GM12872 (cell line): ENCODE data around the gene MDC1.
A peak's percentile ranks its signal among the peaks of the same experiment; 100 is the strongest.

Experiments
- TF ChIP-seq, protein P1 (sequence below): IDR thresholded peaks from 3 replicates; pipeline ENCODE4 v1.5.1; 2011; ENCODE audit warnings: low read depth, mild to moderate bottlenecking, low read length, moderate library complexity; ENCODE audit not compliant: insufficient read depth

Gene MDC1

DNA sequence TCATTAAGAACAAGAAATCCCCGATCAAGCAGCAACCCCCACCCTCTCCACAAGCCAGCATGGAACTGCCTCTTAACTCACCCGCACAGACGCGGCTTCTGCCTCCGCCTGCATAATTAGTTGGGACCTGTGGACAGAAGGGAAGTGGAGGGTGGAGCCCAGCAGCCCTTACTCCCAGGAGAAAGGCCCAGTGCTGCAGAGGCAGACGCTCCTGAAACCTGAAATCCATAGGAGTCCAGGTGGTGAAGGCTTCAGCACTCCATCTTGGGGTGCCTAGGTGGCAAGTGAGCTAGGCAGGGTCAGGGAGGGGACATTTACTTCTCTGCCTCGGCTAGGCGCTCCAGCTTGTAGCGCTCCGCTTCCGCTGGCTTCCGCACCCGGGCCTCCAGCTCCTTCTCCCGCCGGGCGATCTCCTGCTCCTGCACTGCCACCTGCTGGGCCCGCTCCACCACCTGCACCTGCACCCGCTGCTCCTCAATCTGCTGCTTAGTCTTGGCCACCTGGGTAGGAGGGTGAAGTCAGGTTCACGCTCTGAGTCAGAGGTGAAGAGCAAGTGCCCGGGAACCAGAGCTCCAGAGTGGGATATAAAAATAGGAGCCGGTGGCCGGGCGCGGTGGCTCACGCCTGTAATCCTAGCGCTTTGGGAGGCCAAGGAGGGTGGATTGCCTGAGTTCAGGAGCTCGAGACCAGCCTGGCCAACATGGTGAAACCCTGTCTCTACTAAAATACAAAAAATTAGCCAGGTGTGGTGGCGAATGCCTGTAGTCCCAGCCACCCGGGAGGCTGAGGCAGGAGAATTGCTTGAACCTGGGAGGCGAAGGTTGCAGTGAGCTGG lies 13.7 kb upstream of the MDC1 start:
- TF ChIP-seq, protein P1, sequence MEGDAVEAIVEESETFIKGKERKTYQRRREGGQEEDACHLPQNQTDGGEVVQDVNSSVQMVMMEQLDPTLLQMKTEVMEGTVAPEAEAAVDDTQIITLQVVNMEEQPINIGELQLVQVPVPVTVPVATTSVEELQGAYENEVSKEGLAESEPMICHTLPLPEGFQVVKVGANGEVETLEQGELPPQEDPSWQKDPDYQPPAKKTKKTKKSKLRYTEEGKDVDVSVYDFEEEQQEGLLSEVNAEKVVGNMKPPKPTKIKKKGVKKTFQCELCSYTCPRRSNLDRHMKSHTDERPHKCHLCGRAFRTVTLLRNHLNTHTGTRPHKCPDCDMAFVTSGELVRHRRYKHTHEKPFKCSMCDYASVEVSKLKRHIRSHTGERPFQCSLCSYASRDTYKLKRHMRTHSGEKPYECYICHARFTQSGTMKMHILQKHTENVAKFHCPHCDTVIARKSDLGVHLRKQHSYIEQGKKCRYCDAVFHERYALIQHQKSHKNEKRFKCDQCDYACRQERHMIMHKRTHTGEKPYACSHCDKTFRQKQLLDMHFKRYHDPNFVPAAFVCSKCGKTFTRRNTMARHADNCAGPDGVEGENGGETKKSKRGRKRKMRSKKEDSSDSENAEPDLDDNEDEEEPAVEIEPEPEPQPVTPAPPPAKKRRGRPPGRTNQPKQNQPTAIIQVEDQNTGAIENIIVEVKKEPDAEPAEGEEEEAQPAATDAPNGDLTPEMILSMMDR, result peak; percentile 82

DNA sequence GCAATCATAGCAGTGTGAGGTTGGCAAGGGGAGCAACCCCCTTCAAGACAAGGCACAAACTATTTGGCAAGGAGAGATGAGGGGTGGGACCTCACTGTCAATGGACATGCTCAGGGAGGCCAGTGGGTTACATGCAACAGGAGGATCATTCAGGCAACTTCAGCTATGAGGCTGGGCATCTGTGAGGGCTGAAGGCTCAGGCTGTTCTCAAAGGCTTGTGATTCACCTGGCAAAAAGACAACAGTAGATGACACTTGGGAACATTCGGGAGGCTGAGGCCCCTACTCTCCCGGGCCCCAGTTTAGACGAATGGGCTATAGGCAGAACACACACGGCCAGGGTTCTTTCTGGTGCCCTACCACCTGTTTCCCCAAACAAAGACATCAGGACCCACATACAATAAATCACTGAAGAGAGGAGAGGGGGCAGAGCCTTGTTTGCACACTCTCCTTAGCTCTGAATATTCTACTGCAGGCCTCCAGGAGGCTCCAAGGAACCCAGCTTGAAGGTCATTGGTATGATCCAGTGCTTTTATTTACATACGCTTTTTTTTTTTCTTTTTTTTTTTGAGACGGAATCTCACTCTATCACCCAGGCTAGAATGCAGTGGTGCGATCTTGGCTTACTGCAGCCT lies 11.0 kb upstream of the MDC1 start:
- TF ChIP-seq, protein P1, result no peak

DNA sequence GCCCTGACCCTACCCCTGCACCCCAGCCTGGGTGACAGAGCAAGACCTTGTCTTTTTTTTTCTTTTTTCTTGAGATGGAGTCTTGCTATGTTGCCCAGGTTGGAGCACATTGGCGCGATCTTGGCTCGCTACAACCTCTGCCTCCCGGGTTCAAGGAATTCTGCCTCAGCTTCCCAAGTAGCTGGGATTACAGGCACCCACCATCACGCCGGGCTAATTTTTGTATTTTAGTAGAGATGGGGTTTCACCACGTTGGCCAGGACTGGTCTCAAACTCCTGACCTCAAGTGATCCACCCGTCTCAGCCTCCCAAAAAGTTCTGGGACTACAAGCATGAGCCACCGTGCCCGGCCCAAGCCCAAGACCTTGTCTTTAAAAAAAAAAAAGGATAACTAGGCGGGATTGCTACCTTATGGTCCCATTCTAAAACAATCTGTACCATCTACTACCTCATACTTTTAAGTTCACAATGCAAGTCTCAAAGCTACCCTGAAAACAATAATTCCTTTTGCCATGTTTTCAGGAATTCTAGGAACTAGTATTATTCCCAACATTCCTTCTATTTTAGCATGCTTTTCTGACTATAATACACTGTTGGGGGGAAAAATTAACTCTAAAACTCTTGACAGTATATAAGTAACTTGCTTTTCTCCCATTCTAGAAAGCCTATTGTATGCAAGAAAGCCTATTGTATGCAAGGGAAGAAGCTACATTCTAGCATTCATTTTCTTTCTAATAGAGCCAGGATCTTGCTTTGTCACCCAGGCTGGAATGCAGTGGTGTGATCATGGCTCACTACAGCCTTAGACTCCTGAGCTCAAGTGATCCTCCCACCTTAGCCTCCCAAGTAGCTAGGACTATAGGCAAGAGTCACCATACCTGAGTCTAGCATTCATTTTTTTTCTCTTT lies 9.7 kb upstream of the MDC1 start:
- TF ChIP-seq, protein P1, result no peak

DNA sequence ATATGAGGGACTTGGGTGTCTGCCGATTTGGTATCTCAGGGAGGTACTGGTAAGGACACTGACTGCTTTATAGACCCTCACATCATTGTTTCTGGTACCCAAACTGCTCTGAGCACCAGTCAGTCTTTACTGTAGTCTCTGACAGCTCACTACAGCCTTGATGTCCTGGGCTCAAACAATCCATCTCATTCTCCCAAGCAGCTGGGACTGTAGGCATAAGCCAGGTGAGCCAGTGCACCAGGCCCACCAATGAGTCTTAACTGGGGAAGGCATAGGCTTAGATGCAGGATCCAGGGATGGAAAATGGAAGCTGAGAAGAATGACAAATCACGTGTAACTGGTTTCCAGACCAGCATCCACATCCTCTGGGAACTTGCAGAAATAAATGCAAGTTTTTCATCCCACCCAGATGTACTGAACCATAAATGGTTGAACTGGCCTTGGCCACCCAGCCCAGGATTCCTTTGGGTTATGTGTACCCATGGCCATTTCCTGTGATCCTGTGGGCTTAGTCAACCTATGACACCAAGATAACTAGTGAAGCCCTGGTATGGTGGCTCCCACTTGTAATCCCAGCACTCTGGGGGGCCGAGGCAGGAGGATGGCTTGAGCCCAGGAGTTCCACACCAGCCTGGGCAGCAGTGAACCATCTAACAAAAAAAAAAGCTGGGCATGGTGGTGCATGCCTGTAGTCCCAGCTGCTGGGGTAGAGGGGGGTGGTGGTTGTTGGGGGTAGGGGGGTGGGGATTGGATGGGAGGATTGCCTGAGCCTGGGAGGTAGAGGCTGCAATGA lies 8.8 kb upstream of the MDC1 start:
- TF ChIP-seq, protein P1, result no peak

DNA sequence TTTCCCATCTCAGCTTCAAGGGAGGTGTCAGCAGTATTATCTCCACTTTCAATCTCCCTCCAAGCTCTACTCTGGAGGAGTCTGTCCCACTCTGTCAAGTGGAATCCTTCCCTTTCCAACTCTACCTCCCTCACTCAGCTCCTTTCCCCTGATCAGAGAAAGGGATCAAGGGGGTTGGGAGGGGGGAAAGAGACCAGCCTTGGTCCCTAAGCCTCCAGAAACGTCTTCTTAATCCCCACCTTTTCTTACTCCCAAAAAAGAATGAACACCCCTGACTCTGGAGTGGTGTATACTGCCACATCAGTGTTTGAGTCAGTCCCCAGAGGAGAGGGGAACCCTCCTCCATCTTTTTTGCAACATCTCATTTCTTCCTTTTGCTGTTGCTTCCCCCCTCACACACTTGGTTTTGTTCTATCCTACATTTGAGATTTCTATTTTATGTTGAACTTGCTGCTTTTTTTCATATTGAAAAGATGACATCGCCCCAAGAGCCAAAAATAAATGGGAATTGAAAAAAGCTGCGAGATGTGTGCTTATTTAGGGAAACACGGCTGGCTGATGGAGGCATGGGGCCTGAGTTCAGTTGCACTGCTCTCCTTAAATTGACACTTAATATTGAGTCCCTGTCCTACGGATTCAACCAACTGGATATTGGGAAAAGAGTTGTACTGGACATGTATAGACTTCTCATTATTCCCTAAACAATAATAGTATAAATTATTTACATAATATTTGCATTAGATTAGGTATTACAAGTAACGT lies 8.0 kb upstream of the MDC1 start:
- TF ChIP-seq, protein P1, result no peak

DNA sequence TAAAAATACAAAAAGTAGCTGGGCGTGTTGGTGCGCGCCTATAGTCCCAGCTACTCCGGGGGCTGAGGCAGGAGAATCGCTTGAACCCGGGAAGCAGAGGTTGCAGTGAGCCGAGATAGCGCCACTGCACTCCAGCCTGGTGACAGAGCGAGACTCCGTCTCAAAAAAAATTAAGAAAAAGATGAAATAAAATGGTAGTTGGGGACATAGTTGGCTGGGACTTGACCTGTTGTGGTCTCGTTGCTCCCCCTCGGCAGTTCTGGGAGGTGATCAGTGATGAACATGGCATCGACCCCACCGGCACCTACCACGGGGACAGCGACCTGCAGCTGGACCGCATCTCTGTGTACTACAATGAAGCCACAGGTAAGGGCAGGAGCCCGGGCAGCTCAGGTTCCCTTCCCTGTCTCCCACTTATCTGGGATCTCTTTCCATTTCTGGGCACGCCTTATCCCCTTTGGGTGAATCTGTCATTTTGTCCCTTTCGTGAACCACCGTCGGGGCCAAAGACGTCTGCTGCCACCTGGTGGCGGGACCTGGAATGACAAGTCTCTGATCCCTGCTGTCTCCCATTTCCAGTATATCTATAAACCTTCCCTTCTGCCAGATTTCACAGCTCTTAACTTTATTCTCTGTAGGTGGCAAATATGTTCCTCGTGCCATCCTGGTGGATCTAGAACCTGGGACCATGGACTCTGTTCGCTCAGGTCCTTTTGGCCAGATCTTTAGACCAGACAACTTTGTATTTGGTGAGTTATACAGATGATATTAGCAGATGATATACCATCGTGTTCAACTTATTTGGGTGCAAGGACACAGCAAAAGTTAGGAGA lies 5.4 kb upstream of the MDC1 start:
- TF ChIP-seq, protein P1, result peak; percentile 94
